B cell (primary cell): ENCODE measurements around the gene CTNNB1. TPM values are rescaled to one million over a fixed set of nuclear protein-coding genes. Genes with fewer than 3 reads are reported as not detected.

ENCODE experiments used
- ATAC-seq: fragments of 200-7000 bp; cut with Tn5 transposase; one replicate; pipeline ENCODE4 v1.10.0; 2021; ENCODE audit warnings: low read depth, mild to moderate bottlenecking, moderate number of reproducible peaks, moderate library complexity
- CTCF ChIA-PET: fragments of 350-600 bp; sonication (Branson Sonifier 250); formaldehyde crosslinking; loops from one replicate; lab custom pipeline; 2021; ENCODE audit warnings: antibody characterized with exemption, inconsistent platforms; lab: Charles Lee
- POLR2A ChIA-PET: fragments of 350-600 bp; sonication (Branson Sonifier 250); formaldehyde crosslinking; loops from one replicate; lab custom pipeline; 2021; ENCODE audit warnings: antibody characterized with exemption; lab: Charles Lee
- DNase-seq: peaks from one replicate; pipeline ENCODE4 v3.0.0; 2013
- H2AFZ ChIP-seq: 2 replicates; pipeline ENCODE4 v1.6.1; 2012; ENCODE audit warnings: mild to moderate bottlenecking, low read depth, low read length; ENCODE audit not compliant: insufficient read depth, poor library complexity, severe bottlenecking
- H3K27ac ChIP-seq, 2 donors: 1 replicate in 1 of 2; 2 replicates in 1 of 2; pipeline ENCODE4 v1.5.1; 2012 to 2013; ENCODE audit warnings: low read length in 2 of 2, mild to moderate bottlenecking in 2 of 2, moderate library complexity in 1 of 2
- H3K27me3 ChIP-seq, 4 experiments: fragments of 200-600 bp in 1 of 4; sonication (generic) in 1 of 4; replicated peaks in 1 of 4; 1 replicate in 2 of 4; 2 replicates in 2 of 4; pipeline versions ENCODE4 v1.6.1 to v1.7.0; 2013 to 2016; ENCODE audit warnings: low read length in 3 of 4, mild to moderate bottlenecking in 2 of 4, mixed read lengths in 1 of 4, moderate library complexity in 1 of 4; ENCODE audit not compliant: insufficient read depth in 4 of 4, control insufficient read depth in 3 of 4; ENCODE audit errors: control extremely low read depth in 1 of 4
- H3K36me3 ChIP-seq, 2 experiments: replicated peaks in 1 of 2; 1 replicate in 1 of 2; 2 replicates in 1 of 2; pipeline versions ENCODE4 v1.6.1 to v1.7.1; 2013; ENCODE audit warnings: low read length in 1 of 2; ENCODE audit not compliant: insufficient read depth in 2 of 2, control insufficient read depth in 1 of 2; ENCODE audit errors: control extremely low read depth in 1 of 2, extremely low read depth in 1 of 2
- H3K4me1 ChIP-seq, 2 donors: fragments of 200-600 bp in 1 of 2; sonication (generic) in 1 of 2; 1 replicate in 1 of 2; 2 replicates in 1 of 2; pipeline versions ENCODE4 v1.5.1 to v1.6.1; 2013 to 2017; ENCODE audit warnings: low read length in 2 of 2; ENCODE audit not compliant: control insufficient read depth in 2 of 2, insufficient read depth in 2 of 2
- H3K4me2 ChIP-seq: replicated peaks from 2 replicates; pipeline ENCODE3; 2012; ENCODE audit warnings: mild to moderate bottlenecking, low read depth, low read length; ENCODE audit not compliant: poor library complexity, severe bottlenecking
- H3K4me3 ChIP-seq, 5 experiments: fragments of 200-600 bp in 1 of 5; sonication (generic) in 1 of 5; 1 replicate in 3 of 5; 2 replicates in 2 of 5; pipeline versions ENCODE4 v1.5.1 to v1.7.0; 2011 to 2016; ENCODE audit warnings: low read length in 4 of 5, mild to moderate bottlenecking in 4 of 5, low read depth in 2 of 5, control low read depth in 1 of 5, moderate library complexity in 1 of 5; ENCODE audit not compliant: insufficient read depth in 1 of 5; ENCODE audit errors: control extremely low read depth in 1 of 5, extremely low read depth in 1 of 5
- H3K79me2 ChIP-seq: fragments of 200-600 bp; sonication (generic); one replicate; pipeline ENCODE4 v1.6.0; 2016; ENCODE audit warnings: low read length; ENCODE audit not compliant: control insufficient read depth, insufficient read depth
- H3K9ac ChIP-seq: fragments of 200-600 bp; sonication (generic); 2 replicates; pipeline ENCODE4 v1.6.1; 2017; ENCODE audit warnings: mild to moderate bottlenecking, low read length, moderate library complexity
- H3K9me3 ChIP-seq, 3 donors: one replicate each; pipeline versions ENCODE4 v1.6.1 to v1.7.1; 2013; ENCODE audit warnings: low read length in 2 of 3; ENCODE audit not compliant: control insufficient read depth in 2 of 3, insufficient read depth in 1 of 3; ENCODE audit errors: control extremely low read depth in 1 of 3
- H4K20me1 ChIP-seq: 2 replicates; pipeline ENCODE4 v1.6.0; 2012; ENCODE audit warnings: mild to moderate bottlenecking, low read length; ENCODE audit not compliant: insufficient read depth, control insufficient read depth, poor library complexity, severe bottlenecking
- H3K27ac Mint-ChIP-seq: one replicate; pipeline ENCODE4 v1.8.0; 2021; ENCODE audit warnings: mixed read lengths
- H3K27me3 Mint-ChIP-seq: one replicate; pipeline ENCODE4 v1.8.0; 2021; ENCODE audit warnings: mixed read lengths
- H3K4me1 Mint-ChIP-seq: one replicate; pipeline ENCODE4 v1.8.0; 2021; ENCODE audit warnings: mixed read lengths
- H3K4me3 Mint-ChIP-seq: one replicate; pipeline ENCODE4 v1.8.0; 2021; ENCODE audit warnings: mixed read lengths
- H3K9me3 Mint-ChIP-seq: one replicate; pipeline ENCODE4 v1.8.0; 2022; ENCODE audit warnings: mixed read lengths; ENCODE audit not compliant: insufficient read depth
- EZH2 ChIP-seq: IDR thresholded peaks from 2 replicates; pipeline ENCODE4 v1.6.1; 2012; ENCODE audit warnings: borderline replicate concordance, low read depth, mild to moderate bottlenecking, moderate library complexity, low read length; ENCODE audit not compliant: insufficient read depth, poor library complexity, severe bottlenecking
- WGBS: methylation state at CpG from one replicate; pipeline ENCODE4 v1.1.5; 2013; ENCODE audit warnings: missing lambda C conversion rate; ENCODE audit not compliant: insufficient coverage; 5-methylcytosine and 5-hydroxymethylcytosine counted together
- intact Hi-C: fragments of 100-400 bp; cut with micrococcal nuclease; formaldehyde crosslinking; loops from one replicate; pipeline ENCODE4 v1.10.0; 2022
- polyA plus RNA-seq: library from polyadenylated mRNA; depleted of rRNA; stranded (reverse); fragments of >200 nt; gene quantifications from 2 replicates; pipeline ENCODE4 v1.2.3, GENCODE V29; 2012
- total RNA-seq, 2 donors: library from RNA; stranded (reverse); fragments of 120-200 nt in 1 of 2; gene quantifications; 1 replicate in 1 of 2; 2 replicates in 1 of 2; pipeline versions ENCODE4 v1.2.3 to v1.2.4, GENCODE V29; 2013 to 2022
- TF ChIP-seq, protein P1 (sequence below): fragments of 200-600 bp; IDR thresholded peaks from one replicate; pipeline ENCODE4 v1.8.0; 2022; ENCODE audit warnings: antibody characterized with exemption, mild to moderate bottlenecking

CTNNB1 gene
- total and polyA plus RNA-seq, 2 donors (not counting 1 experiment from before 2014, with no cell fraction given) = 103 to 178 TPM

DNA sequence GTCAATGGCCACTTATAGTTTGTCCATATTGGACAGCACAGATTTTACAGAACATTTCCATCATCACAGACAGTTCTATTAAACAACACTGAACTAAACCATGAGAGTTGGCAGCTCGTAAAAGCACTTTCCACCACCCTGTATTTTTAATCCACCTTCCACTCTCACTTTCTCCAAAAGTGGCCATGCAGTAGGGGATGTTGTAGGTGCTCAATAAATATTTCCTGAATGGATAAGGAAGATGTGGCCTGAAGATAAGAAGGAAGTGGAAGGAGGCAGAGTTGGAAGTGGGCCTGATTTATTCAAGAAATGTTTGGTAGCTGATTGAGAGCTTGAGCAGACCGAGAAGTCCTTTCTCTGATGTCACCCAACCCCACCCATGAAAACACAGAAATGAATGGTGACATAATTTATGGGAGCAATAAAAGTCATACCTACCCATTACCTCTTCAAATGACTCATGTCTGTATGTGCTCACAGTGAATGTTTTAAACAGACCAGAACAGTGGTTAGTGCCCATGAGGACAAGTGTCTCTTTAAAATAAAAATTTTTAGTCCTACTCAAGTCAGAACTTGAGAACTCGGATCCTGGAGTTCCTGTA is 39.6 kb upstream of the CTNNB1 start:
- ChIA-PET POLR2A (no interaction called here), CTCF (no interaction called here)
- ATAC-seq (no peak), DNase-seq (no peak)
- Histone ChIP-seq H3K9me3 (no peaks in the 10 kb centered on the region), H2AFZ (no peak overlapping the region), H3K9ac (no peak overlapping the region), H4K20me1 (no peaks in the 10 kb centered on the region), H3K4me2 (no peak overlapping the region), H3K36me3 (no peaks in the 10 kb centered on the region), H3K79me2 (no peaks in the 10 kb centered on the region), H3K4me3 (no peak overlapping the region), H3K4me1 (no peaks in the 10 kb centered on the region), H3K27me3 (no peaks in the 10 kb centered on the region), H3K27ac (no peak overlapping the region)
- Mint-ChIP-seq H3K4me1 (no peaks in the 10 kb centered on the region), H3K9me3 (no peaks in the 10 kb centered on the region), H3K27ac (no peak overlapping the region), H3K27me3 (peaks cover 21% of the 10 kb centered on the region), H3K4me3 (no peak overlapping the region)
- intact Hi-C loops = no loop called here
- TF ChIP-seq, protein P1, sequence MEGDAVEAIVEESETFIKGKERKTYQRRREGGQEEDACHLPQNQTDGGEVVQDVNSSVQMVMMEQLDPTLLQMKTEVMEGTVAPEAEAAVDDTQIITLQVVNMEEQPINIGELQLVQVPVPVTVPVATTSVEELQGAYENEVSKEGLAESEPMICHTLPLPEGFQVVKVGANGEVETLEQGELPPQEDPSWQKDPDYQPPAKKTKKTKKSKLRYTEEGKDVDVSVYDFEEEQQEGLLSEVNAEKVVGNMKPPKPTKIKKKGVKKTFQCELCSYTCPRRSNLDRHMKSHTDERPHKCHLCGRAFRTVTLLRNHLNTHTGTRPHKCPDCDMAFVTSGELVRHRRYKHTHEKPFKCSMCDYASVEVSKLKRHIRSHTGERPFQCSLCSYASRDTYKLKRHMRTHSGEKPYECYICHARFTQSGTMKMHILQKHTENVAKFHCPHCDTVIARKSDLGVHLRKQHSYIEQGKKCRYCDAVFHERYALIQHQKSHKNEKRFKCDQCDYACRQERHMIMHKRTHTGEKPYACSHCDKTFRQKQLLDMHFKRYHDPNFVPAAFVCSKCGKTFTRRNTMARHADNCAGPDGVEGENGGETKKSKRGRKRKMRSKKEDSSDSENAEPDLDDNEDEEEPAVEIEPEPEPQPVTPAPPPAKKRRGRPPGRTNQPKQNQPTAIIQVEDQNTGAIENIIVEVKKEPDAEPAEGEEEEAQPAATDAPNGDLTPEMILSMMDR = no peak
- TF ChIP-seq EZH2 = no peak
- 80% methylated on average over 1 of the region's 3 CpGs for WGBS

DNA sequence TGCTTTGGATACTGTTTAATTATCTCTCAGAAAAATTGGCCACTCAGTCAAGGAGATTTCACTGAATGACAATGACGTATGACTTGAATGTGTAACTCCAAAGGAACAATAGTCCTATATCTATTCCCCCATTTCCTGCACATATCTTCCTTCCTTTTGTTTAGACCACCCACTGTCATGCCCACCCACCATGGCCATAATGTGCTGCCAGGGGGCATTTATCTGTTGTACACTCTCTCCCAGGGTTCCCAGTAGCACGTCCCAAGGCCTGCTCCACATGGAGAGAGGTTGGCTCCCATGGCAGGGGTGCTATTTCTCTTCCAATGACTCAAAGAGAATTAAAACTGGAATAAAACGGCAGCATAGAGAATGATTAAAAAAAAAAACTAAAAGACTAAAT is 36.8 kb upstream of the CTNNB1 start:
- Histone ChIP-seq H3K27me3 (no peaks in the 10 kb centered on the region), H3K9me3 (no peaks in the 10 kb centered on the region), H3K27ac (no peak overlapping the region), H2AFZ (no peak overlapping the region), H3K4me3 (no peak overlapping the region), H3K79me2 (no peaks in the 10 kb centered on the region), H3K4me1 (no peaks in the 10 kb centered on the region), H3K36me3 (no peaks in the 10 kb centered on the region), H4K20me1 (no peaks in the 10 kb centered on the region), H3K9ac (no peak overlapping the region), H3K4me2 (no peak overlapping the region)
- intact Hi-C loops = no loop called here
- Mint-ChIP-seq H3K27me3 (peaks cover 7% of the 10 kb centered on the region), H3K9me3 (no peaks in the 10 kb centered on the region), H3K27ac (no peak overlapping the region), H3K4me1 (no peaks in the 10 kb centered on the region), H3K4me3 (no peak overlapping the region)
- POLR2A ChIA-PET = no interaction called here
- no CpG with 5 or more reads among the region's 3 CpGs for WGBS
- ATAC-seq (no peak), DNase-seq (no peak)
- TF ChIP-seq EZH2 = no peak
- TF ChIP-seq, protein P1 = no peak
- CTCF ChIA-PET = no interaction called here
